GM21529 (cell line): Measurements from ENCODE around the gene KCNN1.

ENCODE experiments used
- ATAC-seq: cut with Tn5 transposase; IDR thresholded peaks from one replicate; pipeline ENCODE4 v1.9.1; 2021; ENCODE audit not compliant: unreplicated experiment

KCNN1 gene

GRCh38 chr19:17946965-17947784 lies 19.7 kb upstream of the KCNN1 start:
- peak; percentile 24 for ATAC-seq

GRCh38 chr19:17947815-17948513 lies 18.9 kb upstream of the KCNN1 start:
- ATAC-seq, result peak; percentile 44

GRCh38 chr19:17948514-17948900 lies 18.4 kb upstream of the KCNN1 start:
- no peak for ATAC-seq

- no peak for ATAC-seq
Measured at GRCh38 chr19:17948931-17949930, 17.7 kb upstream of the KCNN1 start.

- no peak for ATAC-seq
Measured at GRCh38 chr19:17949956-17950309, 17.0 kb upstream of the KCNN1 start.

- ATAC-seq, result no peak
Measured at GRCh38 chr19:17950310-17951156, 16.4 kb upstream of the KCNN1 start.

GRCh38 chr19:17951157-17951989 lies 15.5 kb upstream of the KCNN1 start:
- no peak for ATAC-seq

- ATAC-seq, result no peak
Measured at GRCh38 chr19:17951990-17952976, 14.6 kb upstream of the KCNN1 start.

GRCh38 chr19:17953316-17953801 lies 13.5 kb upstream of the KCNN1 start:
- ATAC-seq, result no peak

GRCh38 chr19:17953869-17954268 lies 13.0 kb upstream of the KCNN1 start:
- ATAC-seq, result no peak

- ATAC-seq, result no peak
Measured at GRCh38 chr19:17954401-17954800, 12.5 kb upstream of the KCNN1 start.

GRCh38 chr19:17957149-17957849 lies 9.6 kb upstream of the KCNN1 start:
- no peak for ATAC-seq

GRCh38 chr19:17957885-17958284 lies 9.0 kb upstream of the KCNN1 start:
- ATAC-seq, result no peak

GRCh38 chr19:17963936-17964691 lies 2.8 kb upstream of the KCNN1 start:
- ATAC-seq, result no peak

GRCh38 chr19:17965370-17966128 lies 1.4 kb upstream of the KCNN1 start:
- no peak for ATAC-seq

- ATAC-seq, result no peak
Measured at GRCh38 chr19:17966129-17966483, 801 bp upstream of the KCNN1 start.
